ENCODE data around the gene PPP1R13B.

The PPP1R13B gene

DNA sequence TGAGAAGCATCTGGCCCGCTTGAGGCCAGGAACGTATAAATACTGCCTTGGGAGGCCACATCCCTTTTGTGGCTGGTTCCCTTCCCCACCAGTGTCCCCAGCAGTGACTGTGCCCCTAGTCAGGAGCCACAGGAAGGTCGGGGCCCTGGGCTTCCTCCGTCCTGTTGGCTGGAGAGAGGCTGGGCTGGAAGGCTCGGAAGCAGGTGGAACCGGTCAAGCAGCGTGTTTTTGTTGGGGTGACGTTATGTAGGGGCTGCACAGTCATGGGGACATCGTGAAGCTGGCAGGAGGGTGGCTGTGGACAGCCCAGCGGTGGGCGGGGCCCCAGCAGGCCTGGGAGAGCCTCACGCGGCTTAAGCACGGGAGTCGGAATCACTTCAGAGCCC lies 142.3 kb downstream of the PPP1R13B start:
- TF ChIP-seq, protein P1, sequence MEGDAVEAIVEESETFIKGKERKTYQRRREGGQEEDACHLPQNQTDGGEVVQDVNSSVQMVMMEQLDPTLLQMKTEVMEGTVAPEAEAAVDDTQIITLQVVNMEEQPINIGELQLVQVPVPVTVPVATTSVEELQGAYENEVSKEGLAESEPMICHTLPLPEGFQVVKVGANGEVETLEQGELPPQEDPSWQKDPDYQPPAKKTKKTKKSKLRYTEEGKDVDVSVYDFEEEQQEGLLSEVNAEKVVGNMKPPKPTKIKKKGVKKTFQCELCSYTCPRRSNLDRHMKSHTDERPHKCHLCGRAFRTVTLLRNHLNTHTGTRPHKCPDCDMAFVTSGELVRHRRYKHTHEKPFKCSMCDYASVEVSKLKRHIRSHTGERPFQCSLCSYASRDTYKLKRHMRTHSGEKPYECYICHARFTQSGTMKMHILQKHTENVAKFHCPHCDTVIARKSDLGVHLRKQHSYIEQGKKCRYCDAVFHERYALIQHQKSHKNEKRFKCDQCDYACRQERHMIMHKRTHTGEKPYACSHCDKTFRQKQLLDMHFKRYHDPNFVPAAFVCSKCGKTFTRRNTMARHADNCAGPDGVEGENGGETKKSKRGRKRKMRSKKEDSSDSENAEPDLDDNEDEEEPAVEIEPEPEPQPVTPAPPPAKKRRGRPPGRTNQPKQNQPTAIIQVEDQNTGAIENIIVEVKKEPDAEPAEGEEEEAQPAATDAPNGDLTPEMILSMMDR (conservative IDR thresholded peaks at IDR 0.05; ENCODE audit: low read length) = no peak
- H3K4me3 ChIP-seq (ENCODE audit: low read length) = no peak overlapping the region
- DNase-seq (ENCODE audit: low read depth) = no peak

DNA sequence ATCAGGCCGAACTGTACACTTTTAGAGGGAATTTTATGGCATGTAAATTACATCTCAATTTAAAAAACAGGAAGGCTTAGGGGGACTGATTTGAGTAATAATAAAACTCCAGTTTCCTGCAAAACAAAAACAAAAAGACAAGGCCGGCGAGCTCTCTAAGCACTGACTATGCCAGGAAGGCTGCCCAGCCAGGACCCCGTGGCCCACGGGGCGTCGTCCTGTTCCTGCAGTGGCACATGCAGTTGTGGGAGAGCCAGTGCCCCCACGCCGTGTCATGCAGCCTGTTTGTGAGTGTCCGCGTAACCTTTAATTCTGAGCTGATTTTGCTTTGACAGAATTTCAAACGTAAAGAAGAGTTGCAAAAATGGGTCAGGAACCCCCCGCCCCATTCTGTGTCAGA lies 142.7 kb downstream of the PPP1R13B start:
- H3K4me3 ChIP-seq (ENCODE audit: low read length) = no peak overlapping the region
- no peak for DNase-seq (ENCODE audit: low read depth)
- TF ChIP-seq, protein P1 (conservative IDR thresholded peaks at IDR 0.05; ENCODE audit: low read length) = no peak

DNA sequence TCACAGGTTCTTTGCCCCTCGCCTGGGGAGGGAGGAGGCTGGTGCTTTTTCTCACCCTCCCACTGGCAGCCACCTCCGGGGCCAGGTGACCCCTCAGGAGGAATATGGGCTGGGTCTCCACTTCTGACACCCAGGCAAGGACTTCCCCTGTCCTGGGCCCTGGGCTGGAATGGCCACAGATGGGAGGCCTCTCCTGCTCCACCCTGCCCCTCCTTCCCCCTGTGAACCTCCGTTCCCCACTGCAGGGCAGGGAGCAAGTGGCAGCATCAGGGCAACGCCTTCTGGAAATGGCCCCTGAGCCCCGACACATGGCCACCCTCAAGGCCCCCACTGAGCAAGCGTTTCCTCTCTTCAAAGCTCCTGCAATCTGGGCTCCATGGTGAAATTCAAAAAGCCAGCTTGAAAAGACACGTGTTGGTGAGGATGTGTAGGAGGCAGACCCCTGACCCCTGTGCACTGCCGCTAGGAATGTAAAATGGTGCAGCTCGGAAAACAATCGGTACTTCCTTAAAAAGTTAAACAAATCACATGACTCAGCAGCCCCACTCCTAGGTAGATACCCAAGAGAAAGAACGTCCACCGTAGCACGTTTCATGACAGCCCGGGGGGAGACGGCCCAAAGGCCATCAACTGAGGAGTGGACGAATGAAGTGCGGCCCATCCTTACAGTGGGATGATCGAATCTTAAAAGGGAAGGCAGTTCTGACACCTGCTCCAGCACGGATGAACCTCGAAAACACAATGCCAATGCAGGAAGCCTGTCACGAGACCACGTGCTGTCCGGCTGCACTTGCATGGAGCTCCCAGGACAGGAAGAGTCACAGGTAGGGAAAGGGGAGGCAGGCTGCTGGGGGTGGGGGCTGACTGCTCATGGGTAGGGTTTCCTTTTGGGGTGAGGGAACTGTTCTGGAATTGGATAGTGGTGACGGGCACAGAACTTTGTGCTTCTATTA lies 143.7 kb downstream of the PPP1R13B start:
- TF ChIP-seq, protein P1 (conservative IDR thresholded peaks at IDR 0.05; ENCODE audit: low read length) = no peak
- no peak for DNase-seq (ENCODE audit: low read depth)

DNA sequence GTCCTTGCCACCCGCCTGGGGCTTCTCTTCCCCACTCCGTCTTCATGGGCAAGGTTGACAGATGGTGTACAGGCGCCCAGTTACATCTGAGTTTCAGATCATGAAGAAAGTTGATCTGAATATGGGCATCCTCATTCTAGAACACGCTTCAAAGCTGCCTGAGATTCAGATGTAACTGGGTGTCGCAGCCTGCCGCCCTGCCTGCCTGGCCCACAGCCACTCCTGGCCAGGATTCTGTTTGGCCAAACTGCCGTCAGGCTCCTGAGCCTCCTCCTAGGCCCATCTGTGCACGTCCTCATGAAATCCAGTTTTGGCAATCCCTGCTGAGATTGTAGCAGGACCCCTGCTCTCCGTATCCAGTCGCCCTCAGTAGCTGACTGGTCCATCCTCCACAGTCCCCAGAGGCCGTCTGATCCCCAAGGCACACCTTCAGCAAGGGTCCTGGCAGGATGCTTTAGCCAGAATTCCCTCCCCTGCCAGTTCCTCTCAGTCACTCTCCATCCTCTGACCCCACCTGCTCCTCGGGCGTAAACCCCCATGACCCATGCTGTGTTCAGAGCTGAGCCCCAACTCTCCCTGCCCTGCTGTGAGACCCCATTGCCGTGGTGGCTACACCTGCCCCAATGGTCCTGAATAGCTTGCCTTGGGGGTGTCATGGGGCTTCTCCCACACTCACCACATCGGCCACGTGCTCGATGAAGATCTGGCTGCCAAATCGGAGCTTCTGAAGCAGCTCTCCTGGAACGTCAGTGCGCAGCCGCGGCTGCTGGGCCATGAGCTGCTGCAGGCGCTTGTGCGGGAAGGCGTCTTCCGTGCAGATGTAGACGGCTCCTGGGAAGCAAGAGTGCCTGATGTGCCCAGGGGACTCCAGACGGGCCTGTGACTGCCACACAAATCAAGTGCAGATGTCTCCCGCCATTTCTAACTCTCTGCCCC lies 144.6 kb downstream of the PPP1R13B start:
- no peak overlapping the region for H3K4me3 ChIP-seq (ENCODE audit: low read length)
- no peak for DNase-seq (ENCODE audit: low read depth)
- TF ChIP-seq, protein P1 (conservative IDR thresholded peaks at IDR 0.05; ENCODE audit: low read length) = no peak

More for the DNA sequence above, 143.7 kb downstream of the PPP1R13B start:
- no peak overlapping the region for H3K4me3 ChIP-seq (ENCODE audit: low read length)

DNA sequence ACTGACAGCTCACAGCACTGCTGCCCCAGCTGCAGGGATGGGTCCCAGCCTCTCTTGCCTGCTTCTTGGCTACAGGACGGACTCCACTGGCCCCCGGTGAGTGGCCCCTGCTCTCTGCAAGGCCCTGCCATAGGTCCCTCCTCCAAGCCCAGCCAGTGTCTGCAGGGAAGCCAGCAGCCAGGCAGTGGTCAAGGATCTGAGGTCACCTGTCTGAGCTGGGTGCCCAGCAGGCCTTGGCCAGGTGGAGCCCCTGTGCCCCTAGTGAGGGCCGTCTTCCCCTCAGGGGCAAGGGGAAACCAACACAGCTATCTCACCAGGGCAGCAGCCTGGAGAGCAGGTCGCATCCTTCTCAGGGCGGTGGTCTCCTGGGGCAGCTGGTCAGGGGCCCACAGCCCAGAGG lies 145.3 kb downstream of the PPP1R13B start:
- H3K4me3 ChIP-seq (ENCODE audit: low read length) = no peak overlapping the region
- DNase-seq (ENCODE audit: low read depth) = no peak

DNA sequence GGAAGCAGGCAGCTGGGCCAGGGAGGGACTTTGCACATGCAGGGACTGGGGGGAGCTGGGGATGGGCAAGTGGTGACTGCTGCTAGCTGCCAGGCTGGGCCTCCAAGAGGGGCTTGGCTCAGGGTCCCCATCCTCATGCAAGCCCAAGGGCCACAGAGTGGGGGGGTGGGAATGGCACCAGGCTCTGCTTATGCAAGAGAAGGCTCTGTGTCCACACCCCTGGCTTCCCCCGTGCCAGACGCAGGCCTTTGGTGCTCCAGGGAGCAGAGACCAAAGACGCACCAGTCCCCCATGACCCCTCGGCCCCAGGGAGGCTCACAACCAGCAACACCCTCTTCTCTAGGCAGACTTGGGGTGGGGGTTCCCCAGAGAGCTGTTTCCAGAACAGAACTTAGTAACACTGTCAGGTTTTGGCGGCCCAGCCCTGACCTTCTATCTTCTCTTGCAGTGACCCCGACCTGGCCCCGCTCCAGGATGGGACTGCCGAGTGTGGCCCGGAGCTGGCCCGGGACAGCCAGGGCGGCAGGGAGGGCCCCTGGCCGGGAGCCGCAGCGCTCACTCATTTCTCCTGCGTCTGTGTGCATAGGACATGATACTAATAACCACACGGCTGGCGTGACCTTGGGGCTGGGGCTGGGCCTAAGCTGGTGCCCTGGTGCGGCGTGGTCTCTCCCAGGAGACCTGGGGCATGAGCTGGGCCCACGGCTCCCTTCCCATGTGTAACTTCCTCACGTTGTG lies 146.5 kb downstream of the PPP1R13B start:
- H3K4me3 ChIP-seq (ENCODE audit: low read length) = no peak overlapping the region
- no peak for DNase-seq (ENCODE audit: low read depth)
- TF ChIP-seq, protein P1 (conservative IDR thresholded peaks at IDR 0.05; ENCODE audit: low read length) = no peak

More for the DNA sequence above, 145.3 kb downstream of the PPP1R13B start:
- TF ChIP-seq, protein P1 (conservative IDR thresholded peaks at IDR 0.05; ENCODE audit: low read length) = no peak

All from AG10803 (cell line).